Smooth muscle cell (in vitro differentiated cells): Measurements from ENCODE around the gene CARS1. TPM values are rescaled to one million over a fixed set of nuclear protein-coding genes. Genes with fewer than 3 reads are reported as not detected.

ENCODE experiments used
- DNase-seq: peaks from one replicate; lab custom pipeline; 2025; ENCODE audit not compliant: unreplicated experiment; lab: John Stamatoyannopoulos, UW
- H2AFZ ChIP-seq: fragments of 200-600 bp; sonication (generic); 2 replicates; pipeline ENCODE4 v1.6.0; 2016; ENCODE audit warnings: antibody characterized with exemption, low read depth, mild to moderate bottlenecking
- H3F3A ChIP-seq: fragments of 200-600 bp; sonication (generic); 2 replicates; pipeline ENCODE4 v1.6.0; 2017; ENCODE audit warnings: antibody characterized with exemption, low read depth
- H3K27ac ChIP-seq: fragments of 200-600 bp; sonication (generic); 2 replicates; pipeline ENCODE4 v1.5.1; 2016; ENCODE audit warnings: low read depth, mild to moderate bottlenecking
- H3K27me3 ChIP-seq: fragments of 200-600 bp; sonication (generic); 2 replicates; pipeline ENCODE4 v1.6.1; 2016; ENCODE audit warnings: low read depth, mild to moderate bottlenecking
- H3K36me3 ChIP-seq: fragments of 200-600 bp; sonication (generic); 2 replicates; pipeline ENCODE4 v1.5.1; 2016; ENCODE audit warnings: low read depth
- H3K4me1 ChIP-seq: fragments of 200-600 bp; sonication (generic); 2 replicates; pipeline ENCODE4 v1.5.1; 2016; ENCODE audit warnings: low read depth
- H3K4me2 ChIP-seq: fragments of 200-600 bp; sonication (generic); 2 replicates; pipeline ENCODE4 v1.6.0; 2016; ENCODE audit warnings: mild to moderate bottlenecking
- H3K4me3 ChIP-seq: fragments of 200-600 bp; sonication (generic); 2 replicates; pipeline ENCODE4 v1.5.1; 2016; ENCODE audit warnings: mild to moderate bottlenecking
- H3K79me2 ChIP-seq: fragments of 200-600 bp; sonication (generic); 2 replicates; pipeline ENCODE4 v1.6.0; 2016; ENCODE audit warnings: low read depth, mild to moderate bottlenecking
- H3K9ac ChIP-seq: fragments of 200-600 bp; sonication (generic); 2 replicates; pipeline ENCODE4 v1.6.0; 2016; ENCODE audit warnings: low read depth
- H3K9me3 ChIP-seq: fragments of 200-600 bp; sonication (generic); replicated peaks from 2 replicates; pipeline ENCODE4 v1.5.1; 2016; ENCODE audit warnings: low read depth
- H4K20me1 ChIP-seq: fragments of 200-600 bp; sonication (generic); 2 replicates; pipeline ENCODE4 v1.6.0; 2016; ENCODE audit warnings: low read depth
- WGBS: methylation state at CpG from one replicate; pipeline ENCODE4 v1.1.7; 2016; ENCODE audit warnings: low lambda C conversion rate; 5-methylcytosine and 5-hydroxymethylcytosine counted together
- polyA plus RNA-seq: library from polyadenylated mRNA; unstranded; fragments of >200 nt; fragmentation: Nextera tagmentation; extraction: Ambion mirVana; gene quantifications from 2 replicates; pipeline ENCODE4 v1.2.1, GENCODE V29; 2016
- total RNA-seq: library from RNA; depleted of rRNA; stranded (reverse); fragments of >200 nt; gene quantifications from 2 replicates; pipeline ENCODE4 v1.2.3, GENCODE V29; 2014
- TF ChIP-seq, protein P1 (sequence below): fragments of 200-600 bp; sonication (generic); IDR thresholded peaks from 2 replicates; pipeline ENCODE4 v1.5.1; 2017; ENCODE audit warnings: borderline replicate concordance, mild to moderate bottlenecking, antibody characterized with exemption; ENCODE audit not compliant: insufficient read depth, poor library complexity, severe bottlenecking

The CARS1 gene
- total and polyA plus RNA-seq, 2 experiments from 2014 or later: 51.7 to 61.6 TPM

DNA sequence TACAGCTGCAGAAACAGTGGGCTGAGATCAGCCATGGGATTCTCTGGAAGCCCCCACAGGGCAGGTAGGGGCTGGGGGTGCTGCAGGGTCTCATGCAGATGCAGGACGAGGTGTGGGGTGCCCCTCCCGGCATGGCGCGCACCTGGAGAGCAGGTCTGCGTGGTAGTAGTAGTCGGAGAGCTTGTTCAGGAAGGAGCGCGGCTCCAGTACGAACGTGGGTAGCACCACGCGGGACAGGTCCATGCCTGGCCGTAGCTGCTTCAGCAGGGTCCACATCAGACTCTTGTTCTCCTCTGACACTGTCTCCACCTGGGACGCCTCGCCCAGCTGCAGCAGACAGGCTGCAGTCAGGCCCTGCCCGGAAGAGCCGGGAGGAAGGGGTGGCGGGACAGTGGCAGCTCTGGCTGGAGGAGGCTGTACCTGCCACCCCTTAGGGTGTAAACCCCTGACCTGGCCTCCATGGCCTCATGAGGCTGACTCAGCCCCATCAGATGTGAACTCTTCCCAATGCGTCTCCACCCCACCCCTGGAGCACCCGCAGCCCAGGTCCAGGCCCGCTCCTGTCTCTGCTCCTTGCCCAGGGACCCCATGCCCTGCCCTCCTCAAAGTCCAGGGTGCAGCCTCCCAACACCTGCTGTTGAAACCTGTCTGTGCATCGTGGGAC lies 47.0 kb upstream of the CARS1 start:
- TF ChIP-seq, protein P1, sequence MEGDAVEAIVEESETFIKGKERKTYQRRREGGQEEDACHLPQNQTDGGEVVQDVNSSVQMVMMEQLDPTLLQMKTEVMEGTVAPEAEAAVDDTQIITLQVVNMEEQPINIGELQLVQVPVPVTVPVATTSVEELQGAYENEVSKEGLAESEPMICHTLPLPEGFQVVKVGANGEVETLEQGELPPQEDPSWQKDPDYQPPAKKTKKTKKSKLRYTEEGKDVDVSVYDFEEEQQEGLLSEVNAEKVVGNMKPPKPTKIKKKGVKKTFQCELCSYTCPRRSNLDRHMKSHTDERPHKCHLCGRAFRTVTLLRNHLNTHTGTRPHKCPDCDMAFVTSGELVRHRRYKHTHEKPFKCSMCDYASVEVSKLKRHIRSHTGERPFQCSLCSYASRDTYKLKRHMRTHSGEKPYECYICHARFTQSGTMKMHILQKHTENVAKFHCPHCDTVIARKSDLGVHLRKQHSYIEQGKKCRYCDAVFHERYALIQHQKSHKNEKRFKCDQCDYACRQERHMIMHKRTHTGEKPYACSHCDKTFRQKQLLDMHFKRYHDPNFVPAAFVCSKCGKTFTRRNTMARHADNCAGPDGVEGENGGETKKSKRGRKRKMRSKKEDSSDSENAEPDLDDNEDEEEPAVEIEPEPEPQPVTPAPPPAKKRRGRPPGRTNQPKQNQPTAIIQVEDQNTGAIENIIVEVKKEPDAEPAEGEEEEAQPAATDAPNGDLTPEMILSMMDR: no peak
- 95% methylated on average over 22 of the region's 22 CpGs for WGBS
- Histone ChIP-seq H3K4me3 (no peak overlapping the region), H3K27ac (no peak overlapping the region), H4K20me1 (no peaks in the 10 kb centered on the region), H3F3A (no peaks in the 10 kb centered on the region), H3K4me1 (no peaks in the 10 kb centered on the region), H3K9ac (no peak overlapping the region), H3K27me3 (no peaks in the 10 kb centered on the region), H3K9me3 (no peaks in the 10 kb centered on the region), H3K36me3 (peaks cover 3% of the 10 kb centered on the region), H3K79me2 (no peaks in the 10 kb centered on the region), H3K4me2 (no peak overlapping the region), H2AFZ (no peak overlapping the region)
- no peak for DNase-seq

DNA sequence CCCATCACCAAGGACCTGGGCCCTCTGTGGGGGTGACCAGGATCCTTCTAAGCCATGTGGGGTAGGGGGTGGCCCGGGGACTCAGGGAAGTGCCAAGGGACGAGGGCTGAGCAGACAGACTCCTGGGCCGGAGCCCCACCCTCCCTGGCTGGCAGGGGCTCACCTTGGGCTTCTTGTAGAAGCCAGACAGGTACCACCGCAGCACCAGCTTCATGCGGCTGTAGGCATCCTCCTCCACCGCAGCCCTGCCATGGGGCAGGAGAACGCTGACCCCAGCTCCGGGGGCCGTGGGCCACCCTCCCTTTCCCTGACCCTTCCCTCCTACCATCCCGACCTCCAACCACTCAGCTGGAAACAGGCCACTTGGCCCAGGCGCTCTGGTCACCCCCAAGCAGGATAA lies 45.9 kb upstream of the CARS1 start:
- no peak overlapping the region for H3K27ac ChIP-seq
- no peaks in the 10 kb centered on the region for H3K4me1 ChIP-seq
- H2AFZ ChIP-seq: no peak overlapping the region
- TF ChIP-seq, protein P1: no peak
- H3F3A ChIP-seq: no peaks in the 10 kb centered on the region
- no peaks in the 10 kb centered on the region for H3K27me3 ChIP-seq
- H3K79me2 ChIP-seq: no peaks in the 10 kb centered on the region
- H3K9ac ChIP-seq: no peak overlapping the region
- H3K36me3 ChIP-seq: peaks cover 6% of the 10 kb centered on the region
- no peak for DNase-seq
- WGBS: 91% methylated on average over 9 of the region's 11 CpGs
- H3K4me3 ChIP-seq: no peak overlapping the region
- no peak overlapping the region for H3K4me2 ChIP-seq
- no peaks in the 10 kb centered on the region for H4K20me1 ChIP-seq
- no peaks in the 10 kb centered on the region for H3K9me3 ChIP-seq

DNA sequence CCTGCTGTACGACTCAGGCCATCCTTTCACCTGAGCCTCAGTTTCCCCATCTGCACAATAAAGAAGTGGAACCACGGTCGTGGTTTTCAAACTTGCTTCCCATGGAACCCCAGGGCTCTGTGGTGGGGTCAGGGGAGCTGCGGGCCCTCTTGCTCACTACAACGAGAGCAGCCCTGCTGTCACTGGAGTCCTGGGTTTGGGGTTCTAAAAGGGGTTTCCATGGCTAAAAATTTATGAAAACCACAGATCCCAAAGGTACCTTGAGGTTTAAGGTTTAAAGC lies 45.4 kb upstream of the CARS1 start:
- Histone ChIP-seq H3K4me1 (no peaks in the 10 kb centered on the region), H3K9ac (no peak overlapping the region), H3K79me2 (no peaks in the 10 kb centered on the region), H4K20me1 (no peaks in the 10 kb centered on the region), H3K27ac (no peak overlapping the region), H3K27me3 (no peaks in the 10 kb centered on the region), H3F3A (no peaks in the 10 kb centered on the region), H3K9me3 (no peaks in the 10 kb centered on the region), H3K4me3 (no peak overlapping the region), H2AFZ (no peak overlapping the region), H3K4me2 (no peak overlapping the region), H3K36me3 (peaks cover 6% of the 10 kb centered on the region)
- TF ChIP-seq, protein P1: no peak
- no peak for DNase-seq
- 93% methylated on average over 5 of the region's 5 CpGs for WGBS

DNA sequence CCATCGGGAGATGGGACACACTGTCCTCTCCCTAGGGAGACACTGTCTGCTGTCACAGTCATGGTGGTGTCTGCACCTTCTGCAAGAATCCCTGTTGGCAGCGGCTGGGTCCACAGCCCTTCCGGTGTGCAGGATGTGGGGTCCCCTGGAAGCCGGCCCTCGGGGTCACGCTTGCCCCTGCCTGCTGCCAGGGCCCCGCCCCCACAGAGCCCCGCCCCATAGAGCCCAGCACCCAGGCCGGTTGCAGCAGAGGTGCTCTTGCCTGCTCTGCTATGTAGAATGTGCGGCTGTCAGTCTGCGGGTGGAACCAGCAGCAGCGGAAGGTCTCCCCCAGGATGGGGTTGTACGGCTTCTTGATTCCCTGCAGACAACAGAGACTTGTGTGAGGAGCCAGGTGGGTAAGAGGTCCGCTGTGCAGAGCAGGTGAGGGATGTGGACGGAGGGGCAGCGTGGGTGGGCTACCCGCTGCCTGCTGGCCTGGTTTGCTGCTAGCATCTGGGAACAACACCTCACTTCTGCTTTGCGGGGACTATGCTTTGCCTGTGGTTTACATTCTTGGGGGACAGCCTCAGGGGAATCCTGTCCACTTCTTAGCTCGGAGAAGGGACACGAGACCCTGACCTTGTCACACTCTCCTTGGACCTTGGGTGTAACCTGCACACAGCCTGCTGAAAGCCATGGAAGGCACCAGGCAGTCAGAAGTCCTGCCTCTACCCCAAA lies 44.9 kb upstream of the CARS1 start:
- H3K4me2 ChIP-seq: no peak overlapping the region
- no peak overlapping the region for H3K4me3 ChIP-seq
- H3F3A ChIP-seq: no peaks in the 10 kb centered on the region
- H3K4me1 ChIP-seq: no peaks in the 10 kb centered on the region
- no peak overlapping the region for H3K9ac ChIP-seq
- H3K36me3 ChIP-seq: peaks cover 6% of the 10 kb centered on the region
- H3K9me3 ChIP-seq: no peaks in the 10 kb centered on the region
- H3K27me3 ChIP-seq: no peaks in the 10 kb centered on the region
- no peaks in the 10 kb centered on the region for H3K79me2 ChIP-seq
- DNase-seq: no peak
- no peak overlapping the region for H3K27ac ChIP-seq
- TF ChIP-seq, protein P1: no peak
- H4K20me1 ChIP-seq: no peaks in the 10 kb centered on the region
- H2AFZ ChIP-seq: no peak overlapping the region
- whole genome bisulfite sequencing: 92% methylated on average over 20 of the region's 20 CpGs
